Endothelial cell (in vitro differentiated cells): ENCODE results near the gene GPC5. TPM values are rescaled to one million over a fixed set of nuclear protein-coding genes. Genes with fewer than 3 reads are reported as not detected.
"Not testable (repeated sequence)": the region's sequence is repeated elsewhere in the genome, so short reads cannot be mapped to it uniquely, and the experiment has no call there.

Experiments
- DNase-seq: peaks from one replicate; pipeline ENCODE4 v3.0.0; 2021; ENCODE audit warnings: low spot score
- H3K27ac Mint-ChIP-seq: one replicate; pipeline ENCODE4 v1.8.0; 2021; ENCODE audit warnings: mixed read lengths, inconsistent platforms; ENCODE audit not compliant: unreplicated experiment
- H3K27me3 Mint-ChIP-seq: one replicate; pipeline ENCODE4 v1.8.0; 2021; ENCODE audit warnings: mild to moderate bottlenecking, moderate library complexity, mixed read lengths, inconsistent platforms; ENCODE audit not compliant: unreplicated experiment
- H3K36me3 Mint-ChIP-seq: one replicate; pipeline ENCODE4 v1.8.0; 2021; ENCODE audit warnings: mild to moderate bottlenecking, low read depth, mixed read lengths, inconsistent platforms; ENCODE audit not compliant: unreplicated experiment
- H3K4me1 Mint-ChIP-seq: one replicate; pipeline ENCODE4 v1.8.0; 2021; ENCODE audit warnings: mild to moderate bottlenecking, mixed read lengths, inconsistent platforms; ENCODE audit not compliant: unreplicated experiment
- H3K4me3 Mint-ChIP-seq: one replicate; pipeline ENCODE4 v1.8.0; 2021; ENCODE audit warnings: mild to moderate bottlenecking, mixed read lengths, inconsistent platforms; ENCODE audit not compliant: unreplicated experiment
- H3K9me3 Mint-ChIP-seq: one replicate; pipeline ENCODE4 v1.8.0; 2021; ENCODE audit warnings: mixed read lengths, inconsistent platforms; ENCODE audit not compliant: unreplicated experiment
- total RNA-seq: library from RNA; stranded (reverse); fragmentation: NEBNext Ultra II Directional; extraction: Animal tissue kit (Norgen Biotek cat#: 25700); gene quantifications from one replicate; pipeline ENCODE4 v1.2.1, GENCODE V29; 2021; ENCODE audit not compliant: unreplicated experiment
- TF ChIP-seq, protein P1 (sequence below): fragments of 200-600 bp; sonication (generic); IDR thresholded peaks from one replicate; pipeline ENCODE4 v1.5.0; 2021; ENCODE audit warnings: antibody characterized with exemption; ENCODE audit not compliant: unreplicated experiment

Gene GPC5
- total RNA-seq, 1 donor from 2014 or later: not detected

DNA sequence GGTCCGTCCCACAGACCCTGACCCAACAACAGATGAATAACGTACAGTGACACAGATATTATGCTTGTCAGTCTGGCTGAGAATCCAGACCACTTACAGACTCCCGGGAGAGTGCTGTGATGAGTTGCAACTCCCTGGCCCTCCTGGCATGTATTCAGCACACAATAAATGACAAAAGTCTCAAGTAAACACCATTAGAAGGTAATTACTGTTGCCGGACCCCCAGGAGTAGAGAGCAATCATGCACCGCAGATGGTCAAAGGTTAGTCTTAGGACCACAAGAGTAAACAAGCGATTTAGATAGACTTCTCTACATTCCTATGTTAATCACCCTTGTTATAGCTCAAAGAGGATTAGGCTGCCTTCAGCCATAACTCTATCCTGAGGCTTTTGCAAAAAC, 1101.8 kb downstream of the GPC5 start:
- peaks cover 2% of the 10 kb centered on the region for H3K27me3 Mint-ChIP-seq
- no peak overlapping the region for H3K4me3 Mint-ChIP-seq
- no peaks in the 10 kb centered on the region for H3K9me3 Mint-ChIP-seq
- no peaks in the 10 kb centered on the region for H3K4me1 Mint-ChIP-seq
- DNase-seq: no peak
- TF ChIP-seq, protein P1, sequence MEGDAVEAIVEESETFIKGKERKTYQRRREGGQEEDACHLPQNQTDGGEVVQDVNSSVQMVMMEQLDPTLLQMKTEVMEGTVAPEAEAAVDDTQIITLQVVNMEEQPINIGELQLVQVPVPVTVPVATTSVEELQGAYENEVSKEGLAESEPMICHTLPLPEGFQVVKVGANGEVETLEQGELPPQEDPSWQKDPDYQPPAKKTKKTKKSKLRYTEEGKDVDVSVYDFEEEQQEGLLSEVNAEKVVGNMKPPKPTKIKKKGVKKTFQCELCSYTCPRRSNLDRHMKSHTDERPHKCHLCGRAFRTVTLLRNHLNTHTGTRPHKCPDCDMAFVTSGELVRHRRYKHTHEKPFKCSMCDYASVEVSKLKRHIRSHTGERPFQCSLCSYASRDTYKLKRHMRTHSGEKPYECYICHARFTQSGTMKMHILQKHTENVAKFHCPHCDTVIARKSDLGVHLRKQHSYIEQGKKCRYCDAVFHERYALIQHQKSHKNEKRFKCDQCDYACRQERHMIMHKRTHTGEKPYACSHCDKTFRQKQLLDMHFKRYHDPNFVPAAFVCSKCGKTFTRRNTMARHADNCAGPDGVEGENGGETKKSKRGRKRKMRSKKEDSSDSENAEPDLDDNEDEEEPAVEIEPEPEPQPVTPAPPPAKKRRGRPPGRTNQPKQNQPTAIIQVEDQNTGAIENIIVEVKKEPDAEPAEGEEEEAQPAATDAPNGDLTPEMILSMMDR: no peak
- no peaks in the 10 kb centered on the region for H3K36me3 Mint-ChIP-seq
- no peak overlapping the region for H3K27ac Mint-ChIP-seq

- no peak overlapping the region for H3K27ac Mint-ChIP-seq
Measured at GRCh38 chr13:92510416-92510815, 1112.0 kb downstream of the GPC5 start.

GRCh38 chr13:92512852-92513251, 1114.4 kb downstream of the GPC5 start:
- H3K4me3 Mint-ChIP-seq: no peak overlapping the region
- no peak overlapping the region for H3K27ac Mint-ChIP-seq
- TF ChIP-seq, protein P1: no peak
- no peaks in the 10 kb centered on the region for H3K4me1 Mint-ChIP-seq
- no peaks in the 10 kb centered on the region for H3K9me3 Mint-ChIP-seq
- DNase-seq: no peak
- H3K36me3 Mint-ChIP-seq: no peaks in the 10 kb centered on the region
- H3K27me3 Mint-ChIP-seq: no peaks in the 10 kb centered on the region

More at GRCh38 chr13:92510416-92510815, 1112.0 kb downstream of the GPC5 start:
- TF ChIP-seq, protein P1: no peak
- no peak for DNase-seq
- Mint-ChIP-seq H3K36me3 (no peaks in the 10 kb centered on the region), H3K4me1 (no peaks in the 10 kb centered on the region), H3K27me3 (no peaks in the 10 kb centered on the region), H3K4me3 (no peak overlapping the region), H3K9me3 (no peaks in the 10 kb centered on the region)

DNA sequence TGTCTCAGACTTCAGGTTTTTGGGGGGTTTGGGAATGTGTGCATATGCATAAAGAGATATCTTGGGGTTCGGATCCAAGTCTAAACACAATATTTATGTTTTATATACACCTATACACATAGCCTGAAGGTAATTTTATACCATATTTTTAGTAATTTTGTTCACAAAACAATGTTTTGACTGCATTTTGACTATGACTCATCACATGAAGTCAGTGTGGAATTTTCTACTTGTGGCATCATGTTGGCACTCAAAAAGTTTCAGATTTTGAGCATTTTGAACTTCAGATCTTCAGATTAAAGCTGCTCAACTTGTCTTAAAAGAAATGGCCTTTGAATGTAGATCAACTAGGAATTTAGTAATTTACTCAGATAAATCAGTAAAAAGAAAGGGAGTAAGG, 1115.3 kb downstream of the GPC5 start:
- Mint-ChIP-seq H3K27ac (no peak overlapping the region), H3K36me3 (no peaks in the 10 kb centered on the region), H3K4me3 (no peak overlapping the region), H3K4me1 (no peaks in the 10 kb centered on the region), H3K27me3 (no peaks in the 10 kb centered on the region), H3K9me3 (no peaks in the 10 kb centered on the region)
- TF ChIP-seq, protein P1: no peak
- DNase-seq: no peak

- Mint-ChIP-seq H3K4me1 (no peaks in the 10 kb centered on the region), H3K27me3 (no peaks in the 10 kb centered on the region), H3K36me3 (no peaks in the 10 kb centered on the region), H3K4me3 (no peak overlapping the region), H3K27ac (no peak overlapping the region), H3K9me3 (no peaks in the 10 kb centered on the region)
- TF ChIP-seq, protein P1: no peak
- no peak for DNase-seq
Measured at GRCh38 chr13:92514420-92515125, 1116.2 kb downstream of the GPC5 start.

- DNase-seq, H3K27me3 Mint-ChIP-seq, H3K9me3 Mint-ChIP-seq, H3K4me1 Mint-ChIP-seq, H3K27ac Mint-ChIP-seq, H3K4me3 Mint-ChIP-seq, H3K36me3 Mint-ChIP-seq: not testable (repeated sequence)
Measured at GRCh38 chr13:92516878-92517277, 1118.5 kb downstream of the GPC5 start.

- H3K27ac Mint-ChIP-seq, H3K4me3 Mint-ChIP-seq, H3K4me1 Mint-ChIP-seq, H3K36me3 Mint-ChIP-seq, DNase-seq, H3K27me3 Mint-ChIP-seq, H3K9me3 Mint-ChIP-seq: not testable (repeated sequence)
Measured at GRCh38 chr13:92518622-92519021, 1120.2 kb downstream of the GPC5 start.
